Measurements from ENCODE around the gene GCLC.

The GCLC gene

DNA sequence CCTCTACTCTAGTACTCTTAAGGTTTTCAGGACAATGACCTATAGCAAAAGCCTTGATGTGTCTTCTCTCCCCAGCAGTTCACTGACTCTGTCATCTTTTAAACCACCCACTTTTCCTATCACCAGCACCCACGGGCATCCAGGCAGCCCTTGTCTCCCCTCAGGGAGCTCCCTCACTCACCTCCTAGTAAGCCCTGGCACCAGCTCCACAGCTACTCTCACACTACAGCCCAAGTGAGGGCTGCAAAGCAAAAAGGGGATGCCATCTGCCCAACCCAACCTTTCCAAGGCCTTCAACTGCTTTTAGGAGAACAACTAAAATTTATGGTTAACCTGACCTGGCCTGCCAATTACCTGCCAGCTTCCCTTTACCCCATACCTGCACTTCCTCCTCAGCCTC lies 26.0 kb downstream of the GCLC start:
- DNase-seq (ENCODE audit: extremely low read depth, low read depth), result no peak
- no peak overlapping the region for H3K4me3 ChIP-seq (replicated peaks; ENCODE audit: low read depth, low read length)
- TF ChIP-seq, protein P1, sequence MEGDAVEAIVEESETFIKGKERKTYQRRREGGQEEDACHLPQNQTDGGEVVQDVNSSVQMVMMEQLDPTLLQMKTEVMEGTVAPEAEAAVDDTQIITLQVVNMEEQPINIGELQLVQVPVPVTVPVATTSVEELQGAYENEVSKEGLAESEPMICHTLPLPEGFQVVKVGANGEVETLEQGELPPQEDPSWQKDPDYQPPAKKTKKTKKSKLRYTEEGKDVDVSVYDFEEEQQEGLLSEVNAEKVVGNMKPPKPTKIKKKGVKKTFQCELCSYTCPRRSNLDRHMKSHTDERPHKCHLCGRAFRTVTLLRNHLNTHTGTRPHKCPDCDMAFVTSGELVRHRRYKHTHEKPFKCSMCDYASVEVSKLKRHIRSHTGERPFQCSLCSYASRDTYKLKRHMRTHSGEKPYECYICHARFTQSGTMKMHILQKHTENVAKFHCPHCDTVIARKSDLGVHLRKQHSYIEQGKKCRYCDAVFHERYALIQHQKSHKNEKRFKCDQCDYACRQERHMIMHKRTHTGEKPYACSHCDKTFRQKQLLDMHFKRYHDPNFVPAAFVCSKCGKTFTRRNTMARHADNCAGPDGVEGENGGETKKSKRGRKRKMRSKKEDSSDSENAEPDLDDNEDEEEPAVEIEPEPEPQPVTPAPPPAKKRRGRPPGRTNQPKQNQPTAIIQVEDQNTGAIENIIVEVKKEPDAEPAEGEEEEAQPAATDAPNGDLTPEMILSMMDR (IDR thresholded peaks at IDR 0.05; ENCODE audit: low read depth, low read length, missing control alignments), result no peak

DNA sequence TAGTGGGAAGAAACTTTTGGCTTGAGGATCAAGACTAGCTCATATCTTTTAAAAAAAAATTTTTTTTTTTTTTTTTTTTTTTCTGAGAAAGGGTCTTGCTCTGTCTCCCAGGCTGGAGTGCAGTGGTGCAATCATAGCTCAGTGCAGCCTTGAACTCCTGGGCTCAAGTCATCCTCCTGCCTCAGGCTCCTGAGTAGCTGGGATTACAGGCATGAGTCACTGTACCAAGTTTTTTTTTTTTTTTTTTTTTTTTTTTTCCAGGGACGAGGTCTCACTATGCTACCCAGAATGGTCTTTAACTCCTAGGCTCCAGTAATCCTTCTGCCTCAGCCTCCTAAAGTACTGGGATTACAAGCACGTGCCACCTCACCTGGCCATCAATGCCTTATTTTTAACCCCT lies 27.9 kb downstream of the GCLC start:
- TF ChIP-seq, protein P1 (IDR thresholded peaks at IDR 0.05; ENCODE audit: low read depth, low read length, missing control alignments), result no peak
- DNase-seq (ENCODE audit: extremely low read depth, low read depth), result no peak
- no peak overlapping the region for H3K4me3 ChIP-seq (replicated peaks; ENCODE audit: low read depth, low read length)

DNA sequence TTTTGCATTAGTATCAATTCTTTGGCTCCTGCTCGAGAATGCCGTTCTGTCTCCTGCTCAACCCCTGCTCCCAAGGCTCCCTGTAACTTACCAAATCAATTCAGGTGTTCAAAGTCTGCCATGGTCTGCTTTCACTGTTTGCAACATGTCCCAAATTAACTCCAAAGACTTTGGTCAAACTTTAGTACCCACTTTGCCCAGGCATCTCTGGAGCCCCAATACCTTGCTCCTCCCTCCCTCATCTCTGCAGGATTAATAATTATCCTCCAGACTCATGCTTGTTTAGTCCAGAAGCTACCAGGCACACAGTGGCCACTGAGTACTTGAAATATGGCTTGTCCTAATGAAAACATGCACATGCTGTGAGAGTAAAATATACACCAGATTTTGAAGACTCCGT lies 30.2 kb downstream of the GCLC start:
- DNase-seq (ENCODE audit: extremely low read depth, low read depth), result no peak
- TF ChIP-seq, protein P1 (IDR thresholded peaks at IDR 0.05; ENCODE audit: low read depth, low read length, missing control alignments), result no peak
- H3K4me3 ChIP-seq (replicated peaks; ENCODE audit: low read depth, low read length), result no peak overlapping the region

DNA sequence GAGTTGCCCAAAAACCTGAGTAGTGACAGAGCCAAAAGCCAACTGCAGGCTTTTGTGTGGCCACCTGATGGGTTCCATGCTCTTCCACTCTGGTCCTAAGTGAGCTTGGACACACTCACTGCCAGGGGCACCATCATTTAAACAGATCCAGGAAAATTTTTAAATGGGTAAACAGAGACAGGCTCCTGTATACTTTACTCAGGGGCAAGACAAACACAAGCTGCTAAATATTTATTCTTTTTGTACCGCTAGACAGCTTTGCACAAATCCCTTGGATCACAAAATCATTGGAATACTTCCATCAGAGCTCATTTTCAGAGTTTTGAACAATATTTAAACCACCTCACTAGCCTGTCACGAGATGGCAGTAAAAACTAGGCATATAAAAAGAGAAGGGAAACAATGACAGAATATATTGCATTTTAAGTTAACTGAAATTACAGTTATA lies 31.4 kb downstream of the GCLC start:
- no peak overlapping the region for H3K4me3 ChIP-seq (replicated peaks; ENCODE audit: low read depth, low read length)
- TF ChIP-seq, protein P1 (IDR thresholded peaks at IDR 0.05; ENCODE audit: low read depth, low read length, missing control alignments), result no peak
- no peak for DNase-seq (ENCODE audit: extremely low read depth, low read depth)

DNA sequence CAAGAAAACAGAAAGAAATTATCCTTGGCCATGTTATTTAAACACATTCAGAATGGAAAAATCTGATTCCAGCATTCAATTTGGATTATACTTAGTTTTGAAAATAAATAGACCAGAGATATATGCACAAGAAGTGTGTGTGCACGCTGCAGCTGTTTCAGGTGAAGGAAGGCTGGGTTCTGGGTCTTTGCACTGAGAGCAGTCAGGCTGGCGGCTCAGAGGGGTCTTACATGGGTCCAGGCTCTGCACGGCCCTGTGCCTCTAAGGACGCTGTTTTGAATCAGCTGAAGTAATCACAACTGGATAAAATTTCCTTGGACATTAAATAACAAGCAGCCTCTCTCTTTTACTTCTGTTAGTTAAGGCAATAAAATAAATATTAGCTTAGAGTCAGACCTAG lies 31.8 kb downstream of the GCLC start:
- no peak for DNase-seq (ENCODE audit: extremely low read depth, low read depth)
- TF ChIP-seq, protein P1 (IDR thresholded peaks at IDR 0.05; ENCODE audit: low read depth, low read length, missing control alignments), result no peak
- H3K4me3 ChIP-seq (replicated peaks; ENCODE audit: low read depth, low read length), result no peak overlapping the region

DNA sequence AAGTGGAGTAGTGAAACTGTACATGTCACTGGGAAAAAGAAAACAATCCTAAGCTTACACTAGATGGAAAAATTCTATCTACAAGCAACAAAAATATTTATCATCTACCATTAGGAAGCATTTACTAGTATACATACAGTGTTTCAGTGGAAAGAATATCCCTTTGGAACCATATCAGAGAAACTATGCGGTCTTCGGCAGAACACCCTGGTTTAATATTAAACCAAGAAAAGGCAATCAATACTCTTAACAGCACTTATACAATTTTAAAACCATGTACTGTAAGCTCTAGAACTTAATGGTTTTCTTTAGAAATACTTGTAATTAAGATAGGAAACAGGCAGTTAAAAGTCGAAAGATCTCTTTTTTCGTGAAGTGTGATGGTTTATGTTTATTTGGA lies 32.3 kb downstream of the GCLC start:
- H3K4me3 ChIP-seq (replicated peaks; ENCODE audit: low read depth, low read length), result no peak overlapping the region
- TF ChIP-seq, protein P1 (IDR thresholded peaks at IDR 0.05; ENCODE audit: low read depth, low read length, missing control alignments), result no peak
- no peak for DNase-seq (ENCODE audit: extremely low read depth, low read depth)

DNA sequence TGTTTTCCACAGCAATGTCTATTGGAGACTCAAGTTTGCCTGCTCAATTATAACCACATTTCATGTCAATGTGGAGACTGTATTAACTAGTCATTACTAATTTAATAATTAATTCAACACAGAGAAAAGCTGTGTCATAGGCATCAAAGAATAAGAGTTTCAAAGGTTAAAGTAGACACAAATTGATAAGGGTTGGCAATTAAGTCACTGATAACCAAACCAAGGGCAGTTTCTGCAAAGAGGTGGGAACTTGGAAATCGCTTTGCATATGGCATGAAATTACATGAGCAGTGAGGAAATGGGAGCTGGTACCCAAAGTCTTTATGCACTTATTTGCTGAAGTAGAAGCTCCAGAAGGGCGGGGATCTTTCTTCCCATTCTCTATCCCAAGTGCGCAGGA lies 34.2 kb downstream of the GCLC start:
- DNase-seq (ENCODE audit: extremely low read depth, low read depth), result no peak
- H3K4me3 ChIP-seq (replicated peaks; ENCODE audit: low read depth, low read length), result no peak overlapping the region
- TF ChIP-seq, protein P1 (IDR thresholded peaks at IDR 0.05; ENCODE audit: low read depth, low read length, missing control alignments), result no peak

Data from HFF-Myc (cell line).